H1 (cell line): ENCODE measurements around the gene CCL24. TPM values are rescaled to one million over a fixed set of nuclear protein-coding genes. Genes with fewer than 3 reads are reported as not detected.

Experiments used
- CTCF ChIA-PET: fragments of 300-600 bp; sonication (Branson Sonifier 250); formaldehyde crosslinking; loops from one replicate; lab custom pipeline; 2021; ENCODE audit not compliant: partially characterized antibody; lab: Charles Lee
- POLR2A ChIA-PET: fragments of 300-600 bp; sonication (Branson Sonifier 250); formaldehyde crosslinking; loops from one replicate; lab custom pipeline; 2021; ENCODE audit warnings: inconsistent platforms; ENCODE audit not compliant: partially characterized antibody; lab: Charles Lee
- DNase-seq, 2 experiments: peaks; one replicate each; pipeline versions ENCODE4 v3.0.0 to v3.0.0-alpha.2; 2010 to 2022; ENCODE audit warnings: low spot score in 2 of 2, low read depth in 1 of 2, mixed read lengths in 1 of 2
- FAIRE-seq: peaks from 2 replicates; lab custom pipeline; 2011; peaks lifted over from hg19 to GRCh38; lab: Jason Lieb, UNC
- H2AFZ ChIP-seq: 2 replicates; pipeline ENCODE4 v1.8.1; 2012; ENCODE audit warnings: low read length, inconsistent platforms
- H2AK5ac ChIP-seq: 2 replicates; pipeline ENCODE4 v1.6.1; 2013; ENCODE audit warnings: low read depth, low read length
- H2BK120ac ChIP-seq: replicated peaks from 2 replicates; pipeline ENCODE3; 2013; ENCODE audit warnings: low read depth, low read length, inconsistent platforms
- H2BK12ac ChIP-seq: 2 replicates; pipeline ENCODE4 v1.6.1; 2013; ENCODE audit warnings: low read depth, low read length
- H2BK15ac ChIP-seq: 2 replicates; pipeline ENCODE4 v1.6.1; 2013; ENCODE audit warnings: low read length
- H2BK20ac ChIP-seq: 2 replicates; pipeline ENCODE4 v1.6.1; 2013; ENCODE audit warnings: low read length
- H2BK5ac ChIP-seq: 2 replicates; pipeline ENCODE4 v1.6.1; 2013; ENCODE audit warnings: low read depth, low read length
- H3K14ac ChIP-seq: 2 replicates; pipeline ENCODE4 v1.6.1; 2013; ENCODE audit warnings: inconsistent platforms; ENCODE audit not compliant: insufficient read length
- H3K18ac ChIP-seq: 2 replicates; pipeline ENCODE4 v1.6.1; 2013; ENCODE audit warnings: low read length; ENCODE audit errors: extremely low read depth
- H3K23ac ChIP-seq: 2 replicates; pipeline ENCODE4 v1.6.1; 2013; ENCODE audit warnings: inconsistent platforms; ENCODE audit not compliant: insufficient read length
- H3K23me2 ChIP-seq: 2 replicates; pipeline ENCODE4 v1.6.1; 2013; ENCODE audit warnings: low read depth, low read length
- H3K27ac ChIP-seq: 2 replicates; pipeline ENCODE4 v1.6.1; 2011; ENCODE audit warnings: low read depth, low read length, inconsistent platforms
- H3K27me3 ChIP-seq, 4 experiments: replicated peaks in 1 of 4; 1 replicate in 1 of 4; 2 replicates in 3 of 4; pipeline versions ENCODE4 v1.6.1 to v1.8.1; 2011 to 2013; ENCODE audit warnings: low read length in 3 of 4, mild to moderate bottlenecking in 3 of 4, inconsistent platforms in 2 of 4, mixed read lengths in 2 of 4, moderate library complexity in 1 of 4; ENCODE audit not compliant: control insufficient read depth in 3 of 4, insufficient read depth in 3 of 4; ENCODE audit errors: extremely low read depth in 1 of 4
- H3K36me3 ChIP-seq, 4 experiments: 2 replicates each; pipeline versions ENCODE4 v1.6.1 to v1.8.1; 2011 to 2013; ENCODE audit warnings: mild to moderate bottlenecking in 4 of 4, low read length in 3 of 4, moderate library complexity in 2 of 4, control low read depth in 1 of 4, inconsistent platforms in 1 of 4; ENCODE audit not compliant: insufficient read depth in 4 of 4, control insufficient read depth in 2 of 4
- H3K4ac ChIP-seq: replicated peaks from 2 replicates; pipeline ENCODE3; 2013; ENCODE audit warnings: low read length, low read depth, mixed read lengths, inconsistent platforms; ENCODE audit not compliant: insufficient read length
- H3K4me1 ChIP-seq, 4 experiments: replicated peaks in 1 of 4; 1 replicate in 1 of 4; 2 replicates in 3 of 4; pipeline versions ENCODE4 v1.6.1 to v1.8.1; 2011 to 2013; ENCODE audit warnings: low read length in 3 of 4, inconsistent platforms in 2 of 4, mixed read lengths in 1 of 4; ENCODE audit not compliant: insufficient read depth in 4 of 4, control insufficient read depth in 3 of 4
- H3K4me2 ChIP-seq, 2 experiments: 2 replicates each; pipeline versions ENCODE4 v1.6.1 to v1.8.1; 2011 to 2013; ENCODE audit warnings: low read depth in 2 of 2, low read length in 2 of 2, control low read depth in 1 of 2, inconsistent platforms in 1 of 2, mild to moderate bottlenecking in 1 of 2; ENCODE audit not compliant: insufficient read depth in 1 of 2
- H3K4me3 ChIP-seq, 4 experiments: fragments of 200-600, 300-600 bp in 1 of 4; sonication (generic), shearing (Covaris generic), sonication (Bioruptor Twin) in 1 of 4; 2 replicates each; pipeline versions ENCODE4 v1.5.1 to v1.8.1; 2011 to 2016; ENCODE audit warnings: low read length in 4 of 4, low read depth in 3 of 4, control low read depth in 2 of 4, inconsistent platforms in 2 of 4, mild to moderate bottlenecking in 2 of 4, mixed read lengths in 1 of 4, moderate library complexity in 1 of 4; ENCODE audit not compliant: insufficient read depth in 2 of 4; ENCODE audit errors: extremely low read depth in 1 of 4
- H3K56ac ChIP-seq: replicated peaks from 2 replicates; pipeline ENCODE3; 2013; ENCODE audit warnings: low read depth, mild to moderate bottlenecking, mixed read lengths, low read length, inconsistent platforms; ENCODE audit not compliant: insufficient read length
- H3K79me1 ChIP-seq: 2 replicates; pipeline ENCODE4 v1.6.1; 2013; ENCODE audit warnings: low read depth, low read length, control low read depth
- H3K79me2 ChIP-seq, 2 experiments: 2 replicates each; pipeline versions ENCODE4 v1.6.1 to v1.8.1; 2012 to 2013; ENCODE audit warnings: low read length in 2 of 2, mild to moderate bottlenecking in 2 of 2, inconsistent platforms in 1 of 2; ENCODE audit not compliant: insufficient read depth in 2 of 2, control insufficient read depth in 1 of 2
- H3K9ac ChIP-seq, 4 experiments: replicated peaks in 1 of 4; 1 replicate in 1 of 4; 2 replicates in 3 of 4; pipeline versions ENCODE4 v1.6.1 to v1.8.1; 2011 to 2013; ENCODE audit warnings: low read depth in 3 of 4, low read length in 3 of 4, control low read depth in 2 of 4, mild to moderate bottlenecking in 2 of 4, moderate library complexity in 2 of 4, inconsistent platforms in 1 of 4; ENCODE audit errors: extremely low read depth in 1 of 4
- H3K9me3 ChIP-seq, 2 experiments: 2 replicates each; pipeline versions ENCODE4 v1.6.1 to v1.8.1; 2012 to 2013; ENCODE audit warnings: mild to moderate bottlenecking in 2 of 2, moderate library complexity in 2 of 2, control low read depth in 1 of 2, inconsistent platforms in 1 of 2, low read depth in 1 of 2, low read length in 1 of 2, mixed read lengths in 1 of 2; ENCODE audit not compliant: insufficient read depth in 2 of 2
- H4K20me1 ChIP-seq, 2 experiments: replicated peaks in 1 of 2; 2 replicates each; pipeline versions ENCODE3 to v1.8.1; 2011 to 2013; ENCODE audit warnings: inconsistent platforms in 2 of 2, low read length in 2 of 2, mild to moderate bottlenecking in 1 of 2; ENCODE audit not compliant: insufficient read depth in 2 of 2, control insufficient read depth in 1 of 2
- H4K5ac ChIP-seq: 2 replicates; pipeline ENCODE4 v1.6.1; 2013; ENCODE audit warnings: low read length, low read depth, mixed read lengths, inconsistent platforms; ENCODE audit not compliant: insufficient read length
- H4K8ac ChIP-seq: 2 replicates; pipeline ENCODE4 v1.8.0; 2013; ENCODE audit warnings: mild to moderate bottlenecking, moderate library complexity, low read length, inconsistent platforms; ENCODE audit not compliant: insufficient read depth; ENCODE audit errors: extremely low read depth
- H4K91ac ChIP-seq: replicated peaks from 2 replicates; pipeline ENCODE3; 2013; ENCODE audit warnings: low read length, mixed read lengths, inconsistent platforms; ENCODE audit not compliant: insufficient read length
- ATF3 ChIP-seq: IDR thresholded peaks from 2 replicates; pipeline ENCODE4 v1.6.1; 2011; ENCODE audit warnings: low read depth, mild to moderate bottlenecking, low read length; ENCODE audit not compliant: insufficient read depth
- CEBPB ChIP-seq: IDR thresholded peaks from 2 replicates; pipeline ENCODE4 v1.6.1; 2012; ENCODE audit warnings: low read depth, low read length
- GABPA ChIP-seq: IDR thresholded peaks from 2 replicates; pipeline ENCODE4 v1.6.1; 2011; ENCODE audit warnings: mild to moderate bottlenecking, low read length, moderate library complexity, borderline replicate concordance; ENCODE audit not compliant: insufficient read depth
- GTF2F1 ChIP-seq: IDR thresholded peaks from 2 replicates; pipeline ENCODE4 v1.6.1; 2012; ENCODE audit warnings: low read depth, low read length, improper control_type of control experiment, borderline replicate concordance
- HDAC2 ChIP-seq, 2 experiments: fragments of 300-600 bp in 1 of 2; sonication (generic) in 1 of 2; IDR thresholded peaks; 2 replicates each; pipeline ENCODE4 v1.6.1; 2011 to 2012; ENCODE audit warnings: low read depth in 2 of 2, low read length in 2 of 2, mild to moderate bottlenecking in 2 of 2, moderate library complexity in 2 of 2, borderline replicate concordance in 1 of 2, inconsistent platforms in 1 of 2
- JUND ChIP-seq: IDR thresholded peaks from 2 replicates; pipeline ENCODE4 v1.6.1; 2011; ENCODE audit warnings: mild to moderate bottlenecking, improper control_type of control experiment, low read length
- KDM5A ChIP-seq: fragments of 200-600 bp; IDR thresholded peaks from 2 replicates; pipeline ENCODE4 v1.7.1; 2012; ENCODE audit warnings: mild to moderate bottlenecking, low read length, inconsistent platforms, mixed read lengths
- MAFK ChIP-seq: IDR thresholded peaks from 2 replicates; pipeline ENCODE4 v1.6.1; 2012; ENCODE audit warnings: low read depth, mild to moderate bottlenecking, improper control_type of control experiment, low read length
- NRF1 ChIP-seq: IDR thresholded peaks from 2 replicates; pipeline ENCODE4 v1.6.1; 2011; ENCODE audit warnings: mild to moderate bottlenecking, low read depth, low read length, improper control_type of control experiment
- POLR2AphosphoS5 ChIP-seq: IDR thresholded peaks from 2 replicates; pipeline ENCODE4 v1.6.1; 2011; ENCODE audit warnings: low read depth, low read length
- RFX5 ChIP-seq: IDR thresholded peaks from 2 replicates; pipeline ENCODE4 v1.6.1; 2011; ENCODE audit warnings: low read depth, low read length, improper control_type of control experiment, borderline replicate concordance
- SAP30 ChIP-seq: fragments of 300-600 bp; sonication (generic); IDR thresholded peaks from 2 replicates; pipeline ENCODE4 v1.7.1; 2012; ENCODE audit warnings: low read length, moderate library complexity, mild to moderate bottlenecking, inconsistent platforms; ENCODE audit not compliant: insufficient read depth, insufficient replicate concordance
- SP4 ChIP-seq: IDR thresholded peaks from 2 replicates; pipeline ENCODE4 v1.6.1; 2012; ENCODE audit warnings: low read length, inconsistent platforms
- TCF12 ChIP-seq: IDR thresholded peaks from 2 replicates; pipeline ENCODE4 v1.6.1; 2011; ENCODE audit warnings: low read depth, mild to moderate bottlenecking, low read length
- YY1 ChIP-seq: IDR thresholded peaks from 2 replicates; pipeline ENCODE4 v1.6.1; 2011; ENCODE audit warnings: low read depth, mild to moderate bottlenecking, low read length
- WGBS, 2 experiments: shearing (Covaris generic) in 1 of 2; methylation state at CpG; one replicate each; pipeline versions ENCODE4 v1.1.6 to v1.1.7; 2013 to 2015; ENCODE audit warnings: low lambda C conversion rate in 2 of 2, mixed read lengths in 2 of 2, inconsistent platforms in 1 of 2, low coverage in 1 of 2, missing lambda C conversion rate in 1 of 2; ENCODE audit not compliant: insufficient replicate concordance in 2 of 2, insufficient coverage in 1 of 2, insufficient read length in 1 of 2; ENCODE audit errors: extremely low coverage in 1 of 2, missing lambda C conversion rate in 1 of 2; 5-methylcytosine and 5-hydroxymethylcytosine counted together
- polyA plus RNA-seq, 7 experiments: library from polyadenylated mRNA; depleted of rRNA in 3 of 7; stranded (reverse) in 5 of 7; unstranded in 2 of 7; fragments of >200 nt in 5 of 7; fragments of 200-250 nt in 2 of 7; gene quantifications; 1 replicate in 5 of 7; 2 replicates in 1 of 7; 4 replicates in 1 of 7; pipeline versions ENCODE4 v1.2.1 to v1.2.3, GENCODE V29; 2011 to 2013; ENCODE audit warnings: missing spikeins in 2 of 7, mixed read lengths in 2 of 7
- total RNA-seq: library from RNA; stranded (reverse); fragmentation: NEBNext Ultra II Directional; extraction: Animal tissue kit (Norgen Biotek cat#: 25700); gene quantifications from 2 replicates; pipeline ENCODE4 v1.2.1, GENCODE V29; 2021

Gene CCL24
- total and polyA plus RNA-seq, 2 of the 8 experiments (the other 6 are each of a cell fraction or from before 2014, with no cell fraction given), result not detected

DNA sequence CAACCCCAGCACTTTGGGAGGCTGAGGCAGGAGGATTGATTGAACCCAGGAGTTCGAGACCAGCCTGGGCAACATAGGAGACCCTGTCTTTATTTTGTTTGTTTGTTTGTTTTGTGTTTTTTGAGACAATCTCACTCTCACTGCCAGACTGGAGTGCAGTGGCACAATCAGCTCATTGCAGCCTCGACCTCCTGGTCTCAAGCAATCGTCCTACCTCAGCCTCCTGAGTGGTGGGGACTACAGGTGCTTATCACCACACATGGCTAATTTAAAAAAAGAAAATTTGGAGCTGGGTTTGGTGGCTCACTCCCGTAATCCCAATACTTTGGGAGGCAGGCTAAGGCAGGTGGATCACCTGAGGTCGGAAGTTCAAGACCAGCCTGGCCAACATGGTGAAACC is 30.6 kb upstream of the CCL24 start:
- no peak overlapping the region for H2BK20ac ChIP-seq
- H2BK120ac ChIP-seq, result no peak overlapping the region
- no peaks in the 10 kb centered on the region for H3K36me3 ChIP-seq
- no peak overlapping the region for H3K23ac ChIP-seq
- H3K79me2 ChIP-seq, result no peaks in the 10 kb centered on the region
- no peaks in the 10 kb centered on the region for H4K20me1 ChIP-seq
- H4K5ac ChIP-seq, result no peak overlapping the region
- no peak overlapping the region for H3K27ac ChIP-seq
- ChIA-PET POLR2A (no interaction called here), CTCF (no interaction called here)
- H4K91ac ChIP-seq, result no peak overlapping the region
- no peak overlapping the region for H3K18ac ChIP-seq
- H3K4me1 ChIP-seq, result no peaks in the 10 kb centered on the region
- H3K9ac ChIP-seq, result no peak overlapping the region
- no peak overlapping the region for H2BK5ac ChIP-seq
- DNase-seq (no peak), FAIRE-seq (no peak)
- no peak overlapping the region for H4K8ac ChIP-seq
- H3K4ac ChIP-seq, result no peak overlapping the region
- no peaks in the 10 kb centered on the region for H3K27me3 ChIP-seq
- H2BK15ac ChIP-seq, result no peak overlapping the region
- H3K79me1 ChIP-seq, result no peaks in the 10 kb centered on the region
- H3K9me3 ChIP-seq, result no peaks in the 10 kb centered on the region
- H2AFZ ChIP-seq, result no peak overlapping the region
- no peak overlapping the region for H2AK5ac ChIP-seq
- 83% methylated on average over 5 of the region's 5 CpGs; no CpG with 5 or more reads in 1 of the 2 experiments for WGBS, 2 experiments
- no peak overlapping the region for H2BK12ac ChIP-seq
- H3K14ac ChIP-seq, result no peak overlapping the region
- H3K4me3 ChIP-seq, result no peak overlapping the region
- no peaks in the 10 kb centered on the region for H3K23me2 ChIP-seq
- no peak overlapping the region for H3K4me2 ChIP-seq
- H3K56ac ChIP-seq, result no peak overlapping the region
- TF ChIP-seq KDM5A, result no peak
- no peak for TF ChIP-seq GTF2F1
- no peak for TF ChIP-seq YY1
- TF ChIP-seq TCF12, result no peak
- no peak for TF ChIP-seq NRF1
- no peak for TF ChIP-seq RFX5
- TF ChIP-seq GABPA, result no peak
- no peak for TF ChIP-seq POLR2AphosphoS5
- TF ChIP-seq JUND, result no peak
- TF ChIP-seq HDAC2 (IDR thresholded peaks at IDR 0.05; ENCODE audit: borderline replicate concordance in 1 of 2, low read depth in 2 of 2, low read length in 2 of 2), result no peak
- no peak for TF ChIP-seq SAP30
- TF ChIP-seq CEBPB, result no peak
- no peak for TF ChIP-seq MAFK
- TF ChIP-seq SP4, result no peak
- no peak for TF ChIP-seq ATF3
